Spleen (tissue), 13 donors: ENCODE measurements around the gene GGCX. TPM values are rescaled to one million over a fixed set of nuclear protein-coding genes. Genes with fewer than 3 reads are reported as not detected.
A peak's percentile ranks its signal among the peaks of the same experiment; 100 is the strongest.

Experiments used
- DNase-seq: peaks from one replicate; pipeline ENCODE4 v3.0.0-alpha.2; 2020
- H3K27ac ChIP-seq, 8 donors: fragments of 200-600 bp; sonication (generic) in 7 of 8; 1 replicate in 4 of 8; 2 replicates in 4 of 8; pipeline versions ENCODE4 v1.5.0 to v1.8.0; 2016 to 2021; ENCODE audit warnings: inconsistent platforms in 4 of 8, mild to moderate bottlenecking in 4 of 8, moderate library complexity in 1 of 8
- H3K27me3 ChIP-seq, 7 donors: fragments of 200-600 bp; sonication (generic) in 6 of 7; replicated peaks in 1 of 7; 1 replicate in 4 of 7; 2 replicates in 3 of 7; pipeline versions ENCODE4 v1.5.0 to v1.8.0; 2016 to 2021; ENCODE audit warnings: inconsistent platforms in 3 of 7, mild to moderate bottlenecking in 1 of 7
- H3K36me3 ChIP-seq, 6 donors: fragments of 200-600 bp; sonication (generic) in 5 of 6; 1 replicate in 4 of 6; 2 replicates in 2 of 6; pipeline versions ENCODE4 v1.5.0 to v1.8.0; 2016 to 2021; ENCODE audit warnings: inconsistent platforms in 2 of 6
- H3K4me1 ChIP-seq, 6 donors: fragments of 200-600 bp; sonication (generic) in 5 of 6; 1 replicate in 3 of 6; 2 replicates in 3 of 6; pipeline versions ENCODE4 v1.5.0 to v1.8.0; 2016 to 2021; ENCODE audit warnings: inconsistent platforms in 3 of 6
- H3K4me3 ChIP-seq, 8 donors: fragments of 200-600 bp; sonication (generic) in 7 of 8; 1 replicate in 4 of 8; 2 replicates in 4 of 8; pipeline versions ENCODE4 v1.5.0 to v1.8.0; 2016 to 2021; ENCODE audit warnings: inconsistent platforms in 4 of 8, mild to moderate bottlenecking in 4 of 8, moderate library complexity in 2 of 8
- H3K9me3 ChIP-seq, 8 donors: fragments of 200-600 bp; sonication (generic) in 7 of 8; 1 replicate in 4 of 8; 2 replicates in 4 of 8; pipeline versions ENCODE4 v1.5.0 to v1.8.0; 2016 to 2021; ENCODE audit warnings: inconsistent platforms in 4 of 8
- CTCF ChIP-seq, 11 experiments: fragments of 200-600 bp in 7 of 11; fragments of 450-650 bp in 4 of 11; sonication (generic) in 4 of 11; IDR thresholded peaks in 8 of 11; conservative IDR thresholded peaks in 3 of 11; 1 replicate in 7 of 11; 2 replicates in 4 of 11; pipeline versions ENCODE4 v1.4.0 to v1.8.0; 2016 to 2021; ENCODE audit warnings: antibody characterized with exemption in 11 of 11, inconsistent platforms in 4 of 11, mild to moderate bottlenecking in 1 of 11
- POLR2A ChIP-seq, 3 donors: fragments of 450-650 bp; IDR thresholded peaks; one replicate each; pipeline ENCODE4 v1.5.1; 2017; ENCODE audit warnings: antibody characterized with exemption in 3 of 3, mild to moderate bottlenecking in 1 of 3
- POLR2AphosphoS5 ChIP-seq, 3 donors: sonication (generic); formaldehyde crosslinking; IDR thresholded peaks; one replicate each; pipeline ENCODE4 v1.5.1; 2017; ENCODE audit warnings: antibody characterized with exemption in 3 of 3
- WGBS, 5 donors: extraction: QIAGEN DNeasy Blood & Tissue Kit in 3 of 5; methylation state at CpG; one replicate each; pipeline versions ENCODE4 v1.1.5 to v1.1.7; 2013 to 2018; 5-methylcytosine and 5-hydroxymethylcytosine counted together
- intact Hi-C: fragments of 100-400 bp; cut with DNase I; formaldehyde crosslinking; loops from one replicate; pipeline ENCODE4 v1.15.0; 2023; ENCODE audit warnings: low total_unique reads
- long read RNA-seq, 2 donors: transcript quantifications; one replicate each; lab custom pipeline, GENCODE V29; 2026
- polyA plus RNA-seq, 3 donors: library from polyadenylated mRNA; stranded (reverse); fragments of 200-250 nt; gene quantifications; one replicate each; pipeline ENCODE4 v1.2.1, GENCODE V29; 2013
- total RNA-seq, 7 donors: library from RNA; depleted of rRNA in 3 of 7; stranded (reverse); fragments of >200 nt in 3 of 7; fragmentation: NEBNext Ultra II Directional in 4 of 7; extraction: Animal tissue kit (Norgen Biotek cat#: 25700) in 4 of 7; gene quantifications; one replicate each; pipeline versions ENCODE4 v1.1.0 to v1.2.1, GENCODE V29; 2016 to 2021
- donor health status: healthy with polysubstance abuse.
- donor health status: DM: no; HTN: no; CAD: no; lungs with moderate emphysema.
- donor health status: DM: no; HTN: no; CAD: no.
- donor health status: Bipolar disorder and iron deficiency.
- donor health status: healthy.
- donor health status: DM: no; HTN: no; CAD: no.
- donor health status: DM: yes; HTN: yes; CAD: no.

GGCX gene
- total RNA-seq (10 to 100 TPM; 25.6 to 42.1 (median 31.9) TPM), polyA plus RNA-seq (10 to 100 TPM; 11.0 to 15.7 (median 15.0) TPM)
- long read RNA-seq, donor 1, full-length matches to known transcripts: 8 of 8 reads
- long read RNA-seq, donor 1, partial matches to known transcripts: 0 of 8 reads
- long read RNA-seq, donor 1, other reads (novel, unspliced or antisense): 0 of 8 reads
- long read RNA-seq, donor 2, full-length matches to known transcripts: 10 of 10 reads
- long read RNA-seq, donor 2, partial matches to known transcripts: 0 of 10 reads
- long read RNA-seq, donor 2, other reads (novel, unspliced or antisense): 0 of 10 reads

- 3 to 9% (median 4%) methylated on average over 27 to 64 of the region's 64 CpGs for WGBS, 5 donors
- Histone ChIP-seq H3K27me3 (no peaks in the 10 kb centered on the region), H3K4me1 (peaks cover 7 to 51% (median 29%) of the 10 kb centered on the region in 6 donors), H3K36me3 (peaks cover 0 to 28% (median 7%) of the 10 kb centered on the region in 6 donors), H3K27ac (peak within 1 kb of the TSS; percentile 79 to 94 (median 90)), H3K9me3 (no peaks in the 10 kb centered on the region), H3K4me3 (peak within 1 kb of the TSS; percentile 45 to 82 (median 71))
- DNase-seq: peak; percentile 99
- intact Hi-C loops: no loop called here
- TF ChIP-seq POLR2AphosphoS5 (IDR thresholded peaks at IDR 0.05) (peak; percentile 97), CTCF (IDR thresholded peaks at IDR 0.05 in 8 of 11, conservative IDR thresholded peaks at IDR 0.05 in 3 of 11) (peak in 8 of 11 experiments; percentile 8 to 60 (median 46)), POLR2A (IDR thresholded peaks at IDR 0.05) (peak in 2 of 3 donors; percentile 59 to 84)
Observed at GRCh38 chr2:85561280-85562212, at the start of gene GGCX. Gene GGCX, minus strand, starts transcription at chr2:85561493. Its CDS starts 65 bp downstream, at chr2:85561428.

GRCh38 chr2:85607268-85608215 lies 46.2 kb upstream of the GGCX start:
- Histone ChIP-seq H3K4me3 (no peak overlapping the region), H3K27me3 (no peaks in the 10 kb centered on the region), H3K4me1 (peaks cover 27 to 95% (median 66%) of the 10 kb centered on the region in 6 donors), H3K27ac (peak overlapping the region in 3 of 8 donors; percentile 5 to 54 (median 35)), H3K9me3 (no peaks in the 10 kb centered on the region), H3K36me3 (peaks cover 0 to 50% (median 17%) of the 10 kb centered on the region in 6 donors)
- intact Hi-C loops: no loop called here
- WGBS, 5 donors: 86 to 91% (median 88%) methylated on average over 9 of the region's 9 CpGs
- DNase-seq: no peak
- TF ChIP-seq POLR2A (IDR thresholded peaks at IDR 0.05): no peak
- TF ChIP-seq POLR2AphosphoS5 (IDR thresholded peaks at IDR 0.05): no peak
- TF ChIP-seq CTCF (IDR thresholded peaks at IDR 0.05 in 8 of 11, conservative IDR thresholded peaks at IDR 0.05 in 3 of 11): no peak

- TF ChIP-seq CTCF (IDR thresholded peaks at IDR 0.05 in 8 of 11, conservative IDR thresholded peaks at IDR 0.05 in 3 of 11) (no peak), POLR2AphosphoS5 (IDR thresholded peaks at IDR 0.05) (no peak), POLR2A (IDR thresholded peaks at IDR 0.05) (no peak)
- 77 to 92% (median 86%) methylated on average over 7 of the region's 7 CpGs for WGBS, 5 donors
- Histone ChIP-seq H3K9me3 (no peaks in the 10 kb centered on the region), H3K27me3 (no peaks in the 10 kb centered on the region), H3K36me3 (peaks cover 0 to 50% (median 17%) of the 10 kb centered on the region in 6 donors), H3K4me1 (peaks cover 30 to 96% (median 68%) of the 10 kb centered on the region in 6 donors), H3K27ac (peak overlapping the region in 4 of 8 donors; percentile 26 to 54 (median 42)), H3K4me3 (no peak overlapping the region)
- intact Hi-C loops: no loop called here
- DNase-seq: no peak
Observed at GRCh38 chr2:85606116-85606455, 44.8 kb upstream of the GGCX start.
